ENCODE measurements around the gene DAPK2.
"Not testable (repeated sequence)": the region's sequence is repeated elsewhere in the genome, so short reads cannot be mapped to it uniquely, and the experiment has no call there.

Gene DAPK2

GRCh38 chr15:64046421-64047153 lies at the start of gene DAPK2:
Gene DAPK2, minus strand, starts transcription at chr15:64046485. Its CDS starts 6,224 bp downstream, at chr15:64040261.
- peak; percentile 21 for DNase-seq

DNA sequence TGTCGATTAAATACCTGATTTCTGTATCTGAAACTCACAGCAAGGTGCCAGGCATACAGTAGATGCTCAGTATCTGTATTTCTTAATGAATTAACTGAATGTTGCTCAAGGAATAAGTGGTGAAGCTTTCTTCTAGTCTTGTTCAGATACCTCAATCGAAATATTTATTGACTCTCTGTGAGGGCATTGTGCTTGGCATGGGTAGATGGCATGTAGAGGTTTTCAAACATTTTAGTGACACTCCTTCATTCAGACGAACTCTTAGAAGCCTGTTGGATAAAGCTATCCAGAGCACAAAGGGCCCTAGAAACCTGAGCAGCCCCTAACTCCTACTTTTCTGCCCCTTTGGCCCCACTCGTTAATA lies 49.1 kb upstream of the DAPK2 start:
- no peak for DNase-seq

- peak; percentile 93 for DNase-seq
Measured at GRCh38 chr15:64093627-64094417, 47.5 kb upstream of the DAPK2 start, which contains the start of gene CIAO2A. Gene CIAO2A, minus strand, starts transcription at chr15:64093838. Its CDS starts 70 bp downstream, at chr15:64093768.

GRCh38 chr15:64092864-64093626 lies 46.8 kb upstream of the DAPK2 start:
- no peak for DNase-seq

DNA sequence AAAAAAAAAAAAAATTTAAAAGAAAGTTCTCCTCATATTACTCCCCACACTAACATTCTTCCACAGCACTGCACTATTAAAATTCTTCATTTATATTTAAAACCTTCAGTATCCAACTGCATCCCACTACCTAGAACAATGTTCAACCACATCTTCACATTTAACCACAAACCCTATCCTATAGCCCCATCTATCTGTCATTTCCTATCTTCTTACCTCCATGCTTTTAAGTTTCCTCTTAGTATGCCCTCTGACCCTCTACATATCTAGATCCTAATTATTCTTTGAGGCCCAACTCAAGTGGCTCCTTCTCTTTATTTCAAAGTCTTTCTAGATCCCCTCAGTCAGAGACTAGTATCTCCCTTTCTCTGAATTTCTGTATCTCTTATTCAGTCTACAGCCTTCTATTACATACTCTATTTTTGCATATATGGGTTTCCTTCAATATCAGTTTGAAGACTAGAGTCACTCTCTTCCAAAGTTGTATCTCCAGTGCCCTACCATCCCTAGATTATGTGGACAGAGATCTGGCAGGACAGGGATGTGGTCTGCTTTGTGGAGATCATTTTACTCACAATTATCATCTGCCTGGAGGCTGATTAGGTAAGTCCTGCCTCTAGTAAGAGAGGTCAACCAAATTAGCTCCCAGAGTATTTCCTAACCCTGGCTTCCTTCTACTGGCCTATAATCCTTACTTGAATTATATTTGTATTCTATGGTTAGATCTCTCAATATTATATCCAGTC lies 46.0 kb upstream of the DAPK2 start:
- no peak for DNase-seq

DNA sequence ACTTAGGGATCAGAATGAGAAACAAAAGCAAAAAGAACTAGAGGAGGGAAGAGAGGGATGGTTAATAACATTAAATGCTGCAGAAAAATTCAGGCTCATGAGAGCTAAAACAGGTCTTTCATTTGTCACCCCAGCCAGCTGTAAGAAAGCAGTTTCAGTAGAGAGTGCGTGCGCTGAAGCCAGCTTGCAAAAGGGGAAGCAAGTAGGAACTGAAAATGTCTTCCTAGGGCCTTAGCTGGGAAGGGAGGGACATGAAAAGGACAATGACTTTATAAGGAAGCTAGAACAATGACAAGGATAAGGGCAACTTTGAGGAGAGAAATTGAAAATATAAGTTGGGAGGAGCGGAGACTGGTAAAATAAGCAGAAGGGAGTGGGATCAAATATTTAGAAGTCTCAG lies 44.2 kb upstream of the DAPK2 start:
- DNase-seq = no peak

DNA sequence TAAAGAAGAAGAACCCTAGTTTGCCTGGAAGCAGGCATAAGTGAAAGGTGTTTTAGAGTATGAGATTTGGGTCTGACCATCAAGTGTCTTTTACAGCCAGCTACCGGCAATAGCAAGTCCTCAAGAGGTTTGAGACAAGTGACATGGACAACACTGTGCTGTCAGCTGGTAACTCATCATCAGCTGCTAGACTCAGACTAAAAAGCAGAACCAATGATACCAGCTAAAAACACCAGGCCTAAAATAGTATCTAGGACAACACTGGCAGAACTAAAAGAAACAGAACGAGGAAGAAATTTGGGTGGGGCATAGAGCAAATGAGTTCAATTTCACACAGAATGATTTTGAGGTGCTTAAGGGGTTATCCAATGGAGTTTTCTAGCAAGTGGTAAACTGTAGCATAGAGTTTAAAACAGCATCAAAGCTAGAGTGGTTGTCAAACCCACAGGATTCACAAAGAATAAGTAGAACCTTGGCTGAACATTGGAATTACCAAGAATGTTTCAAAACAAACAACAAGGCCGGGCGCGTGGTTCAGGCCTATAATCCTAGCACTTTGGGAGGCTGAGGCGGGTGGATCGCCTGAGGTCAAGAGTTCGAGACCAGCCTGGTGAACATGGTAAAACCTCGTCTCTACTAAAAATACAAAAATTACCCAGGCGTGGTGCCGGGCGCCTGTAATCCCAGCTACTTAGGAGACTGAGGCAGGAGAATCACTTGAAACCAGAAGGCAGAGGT lies 43.4 kb upstream of the DAPK2 start:
- no peak for DNase-seq

DNA sequence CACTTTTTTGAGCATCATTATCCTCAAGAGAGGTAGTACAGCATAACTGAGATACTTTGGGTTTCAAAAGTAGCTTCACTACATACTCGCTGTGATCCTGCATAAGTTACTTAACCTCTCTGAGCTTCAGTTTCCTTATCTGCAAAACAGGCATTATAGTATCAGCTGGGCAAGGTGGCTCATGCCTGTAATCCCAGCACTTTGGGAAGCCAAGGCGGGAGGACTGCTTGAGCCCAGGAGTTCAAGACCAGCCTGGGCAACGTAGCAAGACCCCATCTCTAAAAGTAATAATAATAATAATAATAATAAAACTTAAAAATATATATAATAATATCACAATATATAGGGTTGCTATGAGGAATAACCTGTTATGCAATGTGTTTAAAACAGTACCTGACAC lies 36.5 kb upstream of the DAPK2 start:
- DNase-seq = no peak

DNA sequence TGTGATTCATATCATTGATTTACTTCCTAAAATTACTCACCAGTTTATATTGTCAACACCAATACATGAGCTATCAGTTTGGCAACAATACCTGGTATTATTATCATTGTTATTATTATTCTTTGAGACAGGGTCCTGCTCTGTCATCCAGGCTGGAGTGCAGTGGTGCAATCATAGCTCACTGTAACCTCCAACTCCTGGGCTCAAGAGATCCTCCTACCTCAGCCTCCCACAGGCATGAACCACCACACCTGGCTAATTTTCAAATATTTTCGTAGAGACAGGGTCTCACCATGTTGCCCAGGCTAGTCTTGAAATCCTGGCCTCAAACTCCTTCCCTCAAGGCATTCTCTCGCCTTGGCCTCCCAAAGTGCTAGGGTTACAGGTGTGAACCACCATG lies 27.2 kb upstream of the DAPK2 start:
- DNase-seq = not testable (repeated sequence)

- no peak for DNase-seq
Measured at GRCh38 chr15:64072812-64073211, 26.5 kb upstream of the DAPK2 start.

GRCh38 chr15:64071931-64072765 lies 25.9 kb upstream of the DAPK2 start:
- no peak for DNase-seq

DNA sequence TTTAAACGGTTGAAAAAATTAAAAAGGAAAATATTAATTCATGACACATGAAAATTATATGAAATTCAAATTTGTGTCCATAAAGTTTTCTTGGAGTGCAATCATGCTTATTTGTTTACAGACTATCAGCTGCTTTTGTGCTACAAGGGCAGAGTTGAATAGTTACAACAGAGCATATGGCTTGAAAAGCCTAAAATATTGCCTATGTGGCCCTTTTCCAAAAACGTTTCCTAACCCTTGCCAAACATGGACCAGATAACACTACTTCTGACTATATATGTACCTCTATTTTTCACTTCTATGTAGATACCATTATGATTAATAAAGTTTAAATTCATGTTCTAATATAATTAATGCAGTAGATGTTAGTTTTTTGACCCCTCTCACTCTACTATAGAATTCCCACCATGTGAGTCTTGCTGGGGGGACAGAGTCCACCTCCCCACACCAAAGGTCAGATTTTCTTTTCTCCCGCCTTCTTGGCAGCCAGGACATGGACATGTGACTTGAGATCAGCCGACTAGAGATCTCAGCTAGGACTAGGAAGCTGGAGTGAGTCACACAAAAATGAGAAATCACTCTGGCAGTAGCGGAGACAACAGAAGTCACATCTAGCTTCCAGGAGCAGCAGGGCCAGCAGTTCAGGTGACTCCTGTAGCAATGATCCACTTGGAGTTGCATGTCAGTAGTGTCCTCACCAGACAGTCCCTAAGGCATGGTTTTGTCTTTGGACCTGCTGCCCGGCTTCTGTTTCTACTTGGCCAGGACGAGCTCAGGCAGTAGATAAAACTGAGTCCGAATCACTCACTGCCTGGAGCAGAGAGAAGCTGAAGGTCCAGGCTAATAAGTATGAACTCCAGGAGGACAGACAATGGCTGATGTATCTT lies 24.9 kb upstream of the DAPK2 start:
- peak; percentile 30 for DNase-seq

DNA sequence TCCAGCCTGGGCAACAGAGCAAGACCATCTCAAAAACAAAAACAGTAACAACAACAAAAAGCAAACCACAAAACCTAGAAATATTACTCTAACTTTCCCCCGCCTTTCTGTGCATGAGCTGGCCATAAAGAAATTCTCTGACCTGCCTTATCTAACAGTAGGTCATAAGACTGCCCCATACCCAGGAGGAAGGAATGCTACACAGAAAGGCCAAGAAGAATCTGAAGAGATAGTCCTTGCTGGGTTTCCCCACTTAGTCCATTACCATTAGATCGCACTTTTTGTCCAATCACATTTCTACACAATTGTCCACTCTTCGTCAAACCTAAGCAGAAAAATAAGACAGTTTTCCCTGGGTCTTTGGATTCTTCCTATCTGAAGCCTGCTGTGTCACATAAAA lies 23.8 kb upstream of the DAPK2 start:
- DNase-seq = no peak

- DNase-seq = no peak
Measured at GRCh38 chr15:64068133-64068532, 21.8 kb upstream of the DAPK2 start.

DNA sequence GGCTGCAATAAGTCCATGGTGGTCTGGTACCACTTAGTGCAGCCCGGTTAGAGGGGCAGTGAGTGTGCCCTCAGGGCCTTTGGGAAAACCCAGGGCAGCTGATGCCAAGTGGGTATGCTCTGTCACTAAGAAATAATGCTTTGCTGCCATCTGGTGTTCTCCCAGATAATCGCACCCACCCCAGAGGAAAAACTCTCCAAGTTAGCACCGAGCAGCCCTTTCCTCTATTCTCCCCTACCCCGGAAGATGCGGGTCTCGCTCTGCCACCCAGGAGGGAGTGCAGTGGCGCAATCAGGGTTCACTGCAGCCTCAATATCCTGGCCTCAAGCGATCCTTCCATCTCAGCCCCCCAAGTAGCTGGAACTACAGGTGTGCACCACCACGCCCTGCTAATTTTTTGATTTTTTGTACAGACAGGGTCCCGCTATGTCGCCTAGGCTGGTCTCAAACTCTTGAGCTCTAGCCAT lies 21.3 kb upstream of the DAPK2 start:
- peak; percentile 55 for DNase-seq

DNA sequence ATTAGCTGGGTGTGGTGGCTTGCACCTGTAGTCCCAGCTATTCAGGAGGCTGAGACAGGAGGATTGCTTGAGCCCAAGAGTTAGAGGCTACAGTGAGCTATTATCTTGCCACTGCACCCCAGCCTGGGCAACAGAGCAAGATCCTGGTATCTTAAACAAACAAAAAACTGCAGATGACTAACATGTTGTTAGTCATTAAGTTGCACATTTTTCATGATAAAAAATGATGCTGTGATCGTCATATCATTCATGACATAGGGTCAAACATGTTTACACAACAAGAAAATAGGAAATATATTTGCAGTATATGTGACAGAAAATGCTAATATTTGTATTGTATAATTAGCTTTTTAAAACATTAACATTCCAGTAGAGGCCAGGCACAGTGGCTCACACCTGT lies 20.2 kb upstream of the DAPK2 start:
- no peak for DNase-seq

DNA sequence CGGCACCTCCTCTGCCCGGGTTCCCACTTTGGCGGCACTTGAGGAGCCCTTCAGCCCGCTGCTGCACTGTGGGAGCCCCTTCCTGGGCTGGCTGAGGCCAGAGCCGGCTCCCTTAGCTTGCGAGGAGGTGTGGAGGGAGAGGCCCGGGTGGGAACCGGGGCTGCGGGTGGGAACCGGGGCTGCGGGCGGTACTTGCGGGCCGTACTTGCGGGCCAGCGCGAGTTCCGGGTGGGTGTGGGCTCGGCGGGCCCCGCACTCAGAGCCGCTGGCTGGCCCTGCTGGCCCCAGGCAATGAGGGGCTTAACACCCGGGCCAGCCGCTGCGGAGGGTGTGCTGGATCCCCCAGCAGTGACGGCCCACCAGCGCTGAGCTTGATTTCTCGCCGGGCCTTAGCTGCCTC lies 14.4 kb upstream of the DAPK2 start:
- DNase-seq = no peak

DNA sequence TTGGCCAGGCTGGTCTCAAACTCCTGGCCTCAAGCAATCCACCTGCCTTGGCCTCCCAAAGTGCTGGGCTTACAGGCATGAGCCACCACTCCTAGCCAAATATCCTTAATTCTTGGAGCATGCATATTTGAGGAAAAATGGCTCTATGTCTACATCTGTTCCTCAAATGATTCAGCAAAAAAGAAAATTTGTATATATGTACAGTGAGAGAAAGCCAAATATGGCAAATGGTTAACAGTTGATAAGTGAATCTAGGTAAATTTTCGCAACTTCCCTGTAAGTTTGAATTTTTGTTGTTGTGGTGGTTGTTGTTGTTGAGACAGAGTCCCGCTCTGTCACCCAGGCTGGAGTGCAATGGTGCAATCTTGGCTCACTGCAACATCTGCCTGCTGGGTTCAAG lies 12.8 kb upstream of the DAPK2 start:
- DNase-seq = not testable (repeated sequence)

GRCh38 chr15:64058279-64058678 lies 12.0 kb upstream of the DAPK2 start:
- DNase-seq = no peak

DNA sequence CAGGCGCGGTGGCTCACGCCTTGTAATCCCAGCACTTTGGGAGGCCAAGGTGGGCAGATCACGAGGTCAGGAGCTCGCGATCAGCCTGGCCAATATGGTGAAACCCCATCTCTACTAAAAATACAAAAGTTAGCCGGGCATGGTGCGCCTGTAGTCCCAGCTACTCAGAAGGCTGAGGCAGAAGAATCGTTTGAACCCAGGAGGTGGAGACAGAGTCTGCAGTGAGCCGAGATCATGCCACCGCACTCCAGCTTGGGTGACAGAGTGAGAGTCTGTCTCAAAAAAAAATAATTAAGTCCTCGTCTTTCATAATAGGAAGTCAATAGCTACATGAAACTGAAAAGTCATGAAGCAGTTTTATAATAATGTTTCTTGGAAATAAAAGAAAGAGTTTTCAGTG lies 7.4 kb upstream of the DAPK2 start:
- DNase-seq = not testable (repeated sequence)
